ENCODE data around the gene HSPB9.

- TF ChIP-seq EZH2 (IDR thresholded peaks at IDR 0.05) (no peak), CTCF (IDR thresholded peaks at IDR 0.05) (no peak)
Observed at GRCh38 chr17:42146911-42147607, 24.5 kb downstream of the HSPB9 start.
